ENCODE data around the gene PGC.

The PGC gene

GRCh38 chr6:41728073-41728936 is 18.9 kb downstream of the PGC start:
- DNase-seq, result no peak

- no peak for DNase-seq
Measured at GRCh38 chr6:41727705-41728072, 19.5 kb downstream of the PGC start.

- DNase-seq, result no peak
Measured at GRCh38 chr6:41726876-41727275, 20.3 kb downstream of the PGC start.

GRCh38 chr6:41724586-41725501 is 22.4 kb downstream of the PGC start:
- DNase-seq, result no peak

- DNase-seq, result no peak
Measured at GRCh38 chr6:41724228-41724580, 23.0 kb downstream of the PGC start.

- DNase-seq, result peak; percentile 26 to 86
Measured at GRCh38 chr6:41723530-41724227, 23.5 kb downstream of the PGC start.

- DNase-seq, result no peak
Measured at GRCh38 chr6:41722969-41723529, 24.1 kb downstream of the PGC start.

GRCh38 chr6:41721414-41721813 is 25.8 kb downstream of the PGC start:
- DNase-seq, result no peak

- DNase-seq, result no peak
Measured at GRCh38 chr6:41720783-41721182, 26.4 kb downstream of the PGC start.

GRCh38 chr6:41720262-41720620 is 27.0 kb downstream of the PGC start:
- no peak for DNase-seq

- no peak for DNase-seq
Measured at GRCh38 chr6:41719436-41720261, 27.5 kb downstream of the PGC start.

GRCh38 chr6:41718828-41719227 is 28.4 kb downstream of the PGC start:
- no peak for DNase-seq

GRCh38 chr6:41717392-41717736 is 29.8 kb downstream of the PGC start:
- no peak for DNase-seq

- DNase-seq, result no peak
Measured at GRCh38 chr6:41716516-41717391, 30.4 kb downstream of the PGC start.

- DNase-seq, result no peak
Measured at GRCh38 chr6:41715795-41716515, 31.2 kb downstream of the PGC start.

- no peak for DNase-seq
Measured at GRCh38 chr6:41714556-41715273, 32.5 kb downstream of the PGC start.

- no peak for DNase-seq
Measured at GRCh38 chr6:41713650-41714291, 33.4 kb downstream of the PGC start.

GRCh38 chr6:41713159-41713649 is 34.0 kb downstream of the PGC start:
- DNase-seq, result no peak

- no peak for DNase-seq
Measured at GRCh38 chr6:41712651-41713103, 34.5 kb downstream of the PGC start.

Measured in CD4-positive, alpha-beta T cell treated with Interleukin-4 for 1 hour (primary cell).